MM.1S (cell line): ENCODE results near the gene EXOSC5.

Experiments
- DNase-seq: peaks from one replicate; pipeline ENCODE4 v3.0.0-alpha.2; 2015
- H2AFZ ChIP-seq: fragments of 300-600 bp; sonication (generic); 2 replicates; pipeline ENCODE4 v1.6.0; 2016; ENCODE audit warnings: antibody characterized with exemption, low read length
- H3F3A ChIP-seq: fragments of 300-600 bp; sonication (generic); 2 replicates; pipeline ENCODE4 v1.6.1; 2016; ENCODE audit warnings: mild to moderate bottlenecking, antibody characterized with exemption, low read length, moderate library complexity, mixed read lengths; ENCODE audit not compliant: insufficient read depth
- H3K27ac ChIP-seq: fragments of 300-600 bp; sonication (generic); 2 replicates; pipeline ENCODE4 v1.5.1; 2016; ENCODE audit warnings: mild to moderate bottlenecking, low read length
- H3K27me3 ChIP-seq: fragments of 300-600 bp; sonication (generic); replicated peaks from 2 replicates; pipeline ENCODE4 v1.6.0; 2016; ENCODE audit warnings: low read length; ENCODE audit not compliant: insufficient read depth
- H3K36me3 ChIP-seq: fragments of 300-600 bp; sonication (generic); replicated peaks from 2 replicates; pipeline ENCODE4 v1.6.1; 2016; ENCODE audit warnings: mild to moderate bottlenecking, low read length, mixed read lengths; ENCODE audit not compliant: insufficient read depth
- H3K4me1 ChIP-seq: fragments of 300-600 bp; sonication (generic); 2 replicates; pipeline ENCODE4 v1.6.1; 2016; ENCODE audit warnings: low read length, mixed read lengths
- H3K4me2 ChIP-seq: fragments of 300-600 bp; sonication (generic); 2 replicates; pipeline ENCODE4 v1.6.0; 2016; ENCODE audit warnings: low read depth, low read length
- H3K4me3 ChIP-seq: fragments of 300-600 bp; sonication (generic); 2 replicates; pipeline ENCODE4 v1.5.1; 2016; ENCODE audit warnings: low read length, mixed read lengths
- H3K79me2 ChIP-seq: fragments of 300-600 bp; sonication (generic); 2 replicates; pipeline ENCODE4 v1.6.1; 2016; ENCODE audit warnings: mixed run types, low read length, mixed read lengths
- H3K9ac ChIP-seq: fragments of 300-600 bp; sonication (generic); 2 replicates; pipeline ENCODE4 v1.6.1; 2016; ENCODE audit warnings: low read length, mixed read lengths
- H3K9me2 ChIP-seq: fragments of 300-600 bp; sonication (generic); replicated peaks from 2 replicates; pipeline ENCODE4 v1.6.1; 2016; ENCODE audit warnings: mild to moderate bottlenecking, low read length, mixed read lengths; ENCODE audit not compliant: insufficient read depth
- H3K9me3 ChIP-seq: fragments of 300-600 bp; sonication (generic); replicated peaks from 2 replicates; pipeline ENCODE4 v1.6.1; 2016; ENCODE audit warnings: mild to moderate bottlenecking, low read length, mixed read lengths; ENCODE audit not compliant: insufficient read depth
- H4K20me1 ChIP-seq: fragments of 300-600 bp; sonication (generic); 2 replicates; pipeline ENCODE4 v1.6.1; 2016; ENCODE audit warnings: mild to moderate bottlenecking, low read length, moderate library complexity, mixed read lengths; ENCODE audit not compliant: insufficient read depth
- CTCF ChIP-seq: fragments of 300-600 bp; sonication (generic); IDR thresholded peaks from 2 replicates; pipeline ENCODE4 v1.5.1; 2016; ENCODE audit warnings: antibody characterized with exemption, low read length, mixed read lengths
- EZH2 ChIP-seq: fragments of 300-600 bp; sonication (generic); optimal IDR thresholded peaks from 2 replicates; pipeline ENCODE3; 2017; ENCODE audit warnings: low read depth, mild to moderate bottlenecking, antibody characterized with exemption, low read length, mixed read lengths
- EZH2phosphoT487 ChIP-seq: fragments of 300-600 bp; sonication (generic); IDR thresholded peaks from 2 replicates; pipeline ENCODE4 v1.6.1; 2018; ENCODE audit warnings: antibody characterized with exemption, low read length

EXOSC5 gene

GRCh38 chr19:41403181-41403970 lies 6.2 kb upstream of the EXOSC5 start:
- H4K20me1 ChIP-seq, result no peaks in the 10 kb centered on the region
- no peak overlapping the region for H3K27ac ChIP-seq
- no peaks in the 10 kb centered on the region for H3K27me3 ChIP-seq
- DNase-seq, result no peak
- H3K9me3 ChIP-seq, result no peaks in the 10 kb centered on the region
- no peaks in the 10 kb centered on the region for H3F3A ChIP-seq
- H3K4me3 ChIP-seq, result no peak overlapping the region
- H3K36me3 ChIP-seq, result no peaks in the 10 kb centered on the region
- TF ChIP-seq EZH2phosphoT487 (no peak), EZH2 (no peak), CTCF (no peak)
- H2AFZ ChIP-seq, result no peak overlapping the region
- H3K4me2 ChIP-seq, result no peak overlapping the region
- H3K9ac ChIP-seq, result no peak overlapping the region
- H3K9me2 ChIP-seq, result no peaks in the 10 kb centered on the region
- H3K4me1 ChIP-seq, result peaks cover 7% of the 10 kb centered on the region
- peaks cover 14% of the 10 kb centered on the region for H3K79me2 ChIP-seq

- Histone ChIP-seq H3K9ac (no peak overlapping the region), H3F3A (no peaks in the 10 kb centered on the region), H2AFZ (no peak overlapping the region), H3K79me2 (peaks cover 23% of the 10 kb centered on the region), H3K4me2 (no peak overlapping the region), H3K36me3 (no peaks in the 10 kb centered on the region), H3K27me3 (no peaks in the 10 kb centered on the region), H3K9me2 (no peaks in the 10 kb centered on the region), H3K27ac (no peak overlapping the region), H3K4me3 (no peak overlapping the region), H4K20me1 (no peaks in the 10 kb centered on the region), H3K9me3 (no peaks in the 10 kb centered on the region), H3K4me1 (peaks cover 10% of the 10 kb centered on the region)
- TF ChIP-seq EZH2phosphoT487 (no peak), EZH2 (no peak), CTCF (no peak)
- DNase-seq, result no peak
Observed at GRCh38 chr19:41402010-41402409, 4.9 kb upstream of the EXOSC5 start.

- no peaks in the 10 kb centered on the region for H3K9me3 ChIP-seq
- H3K9ac ChIP-seq, result no peak overlapping the region
- no peak overlapping the region for H3K4me3 ChIP-seq
- DNase-seq, result no peak
- TF ChIP-seq CTCF (no peak), EZH2phosphoT487 (no peak), EZH2 (no peak)
- no peaks in the 10 kb centered on the region for H4K20me1 ChIP-seq
- no peaks in the 10 kb centered on the region for H3F3A ChIP-seq
- no peak overlapping the region for H3K4me2 ChIP-seq
- H3K4me1 ChIP-seq, result peaks cover 10% of the 10 kb centered on the region
- peaks cover 27% of the 10 kb centered on the region for H3K79me2 ChIP-seq
- no peak overlapping the region for H3K27ac ChIP-seq
- no peaks in the 10 kb centered on the region for H3K36me3 ChIP-seq
- H3K27me3 ChIP-seq, result no peaks in the 10 kb centered on the region
- H3K9me2 ChIP-seq, result no peaks in the 10 kb centered on the region
- H2AFZ ChIP-seq, result no peak overlapping the region
Observed at GRCh38 chr19:41401483-41401882, 4.3 kb upstream of the EXOSC5 start.
